ENCODE measurements around the gene SCAI.
"Not testable (repeated sequence)": the region's sequence is repeated elsewhere in the genome, so short reads cannot be mapped to it uniquely, and the experiment has no call there.

Gene SCAI

DNA sequence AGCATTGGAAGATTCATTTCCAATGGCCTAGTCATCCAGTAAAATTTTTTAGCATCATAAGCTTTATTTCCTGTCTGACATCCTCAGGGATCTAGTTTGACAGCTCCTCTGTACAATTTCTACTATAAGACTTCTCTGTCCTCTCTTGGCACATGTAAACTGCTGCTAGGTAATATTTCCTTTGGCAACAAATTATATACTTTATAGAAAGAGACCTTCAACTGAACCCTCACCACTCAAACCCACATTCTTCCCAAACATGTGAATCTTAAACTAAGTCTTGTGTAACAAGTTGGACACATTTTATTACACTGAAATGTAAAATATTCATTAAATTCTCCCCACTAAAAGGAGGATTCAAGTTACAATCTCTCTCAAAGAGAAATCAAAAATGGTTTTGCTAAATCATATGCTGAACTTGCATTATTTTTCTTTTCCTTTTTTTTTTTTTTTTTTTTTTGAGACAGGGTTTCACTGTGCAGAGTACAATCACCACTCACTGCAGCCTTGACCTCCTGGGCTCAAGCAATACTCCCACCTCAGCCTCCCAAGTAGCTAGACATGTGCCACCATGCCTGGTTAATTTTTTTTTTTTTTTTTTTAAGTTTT lies 36.9 kb downstream of the SCAI start:
- DNase-seq (ENCODE audit: low spot score) = no peak

GRCh38 chr9:125103770-125104460 lies 39.4 kb downstream of the SCAI start:
- DNase-seq (ENCODE audit: low spot score) = no peak

GRCh38 chr9:125103021-125103420 lies 40.3 kb downstream of the SCAI start:
- no peak for DNase-seq (ENCODE audit: low spot score)

DNA sequence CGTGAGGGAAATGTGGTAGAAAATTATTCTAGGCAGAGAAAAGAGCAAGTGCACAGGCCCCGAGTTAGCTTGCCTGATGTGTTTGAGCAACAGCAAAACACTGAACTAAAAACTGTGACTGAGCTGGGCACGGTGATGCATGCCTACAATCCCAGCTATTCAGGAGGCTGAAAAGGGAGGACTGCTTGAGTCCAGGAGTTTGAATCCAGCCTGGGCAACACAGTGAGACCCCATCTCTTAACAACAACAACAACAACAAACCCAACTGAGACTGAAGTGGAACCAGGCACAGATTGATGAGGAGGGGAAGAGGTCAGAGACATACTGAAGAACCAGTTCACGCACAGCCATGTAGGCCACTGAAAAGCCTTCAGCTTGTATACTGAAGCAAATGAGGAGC lies 42.5 kb downstream of the SCAI start:
- no peak for DNase-seq (ENCODE audit: low spot score)

GRCh38 chr9:125099816-125100215 lies 43.5 kb downstream of the SCAI start:
- DNase-seq (ENCODE audit: low spot score) = no peak

GRCh38 chr9:125095821-125096443 lies 47.4 kb downstream of the SCAI start:
- no peak for DNase-seq (ENCODE audit: low spot score)

- no peak for DNase-seq (ENCODE audit: low spot score)
These were observed 52.2 kb downstream of the SCAI start for GRCh38 chr9:125091121-125091520.

DNA sequence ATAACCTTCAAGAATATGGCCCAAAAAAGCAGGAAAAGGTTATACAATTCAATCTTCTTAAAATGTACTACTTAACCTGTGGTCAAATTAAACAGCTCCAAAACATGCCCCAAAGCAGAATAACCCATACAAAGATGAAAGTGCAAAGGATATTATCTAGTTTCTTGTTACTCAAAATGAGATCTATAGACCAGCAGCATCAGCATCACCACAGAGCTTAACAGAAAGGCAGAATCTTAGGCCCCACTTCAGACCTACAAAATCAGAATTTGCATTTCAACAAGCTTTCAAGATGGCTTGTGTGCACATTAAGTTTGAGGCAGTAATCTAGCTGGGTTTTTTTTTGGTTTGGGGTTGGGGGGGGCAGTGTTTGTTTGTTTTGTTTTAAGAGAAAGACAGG lies 54.0 kb downstream of the SCAI start:
- no peak for DNase-seq (ENCODE audit: low spot score)

DNA sequence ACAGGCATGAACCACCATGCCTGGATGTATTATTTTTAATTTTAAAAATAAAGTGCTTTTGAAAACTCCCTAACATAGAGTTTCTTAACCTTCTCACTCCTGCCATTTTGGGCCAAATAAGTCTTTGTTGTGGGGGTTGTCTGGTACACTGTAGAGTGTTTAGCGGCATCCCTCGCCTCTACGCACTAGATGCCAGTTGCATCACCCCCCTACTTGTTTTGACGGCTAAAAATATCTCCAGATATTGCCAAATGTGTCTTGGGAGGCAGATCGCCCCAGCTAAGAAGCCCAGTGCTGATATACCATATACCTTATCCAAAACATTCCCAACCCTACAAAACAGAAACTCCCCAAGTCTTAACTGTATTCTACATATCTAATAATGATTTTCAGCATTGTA lies 54.6 kb downstream of the SCAI start:
- DNase-seq (ENCODE audit: low spot score) = no peak

DNA sequence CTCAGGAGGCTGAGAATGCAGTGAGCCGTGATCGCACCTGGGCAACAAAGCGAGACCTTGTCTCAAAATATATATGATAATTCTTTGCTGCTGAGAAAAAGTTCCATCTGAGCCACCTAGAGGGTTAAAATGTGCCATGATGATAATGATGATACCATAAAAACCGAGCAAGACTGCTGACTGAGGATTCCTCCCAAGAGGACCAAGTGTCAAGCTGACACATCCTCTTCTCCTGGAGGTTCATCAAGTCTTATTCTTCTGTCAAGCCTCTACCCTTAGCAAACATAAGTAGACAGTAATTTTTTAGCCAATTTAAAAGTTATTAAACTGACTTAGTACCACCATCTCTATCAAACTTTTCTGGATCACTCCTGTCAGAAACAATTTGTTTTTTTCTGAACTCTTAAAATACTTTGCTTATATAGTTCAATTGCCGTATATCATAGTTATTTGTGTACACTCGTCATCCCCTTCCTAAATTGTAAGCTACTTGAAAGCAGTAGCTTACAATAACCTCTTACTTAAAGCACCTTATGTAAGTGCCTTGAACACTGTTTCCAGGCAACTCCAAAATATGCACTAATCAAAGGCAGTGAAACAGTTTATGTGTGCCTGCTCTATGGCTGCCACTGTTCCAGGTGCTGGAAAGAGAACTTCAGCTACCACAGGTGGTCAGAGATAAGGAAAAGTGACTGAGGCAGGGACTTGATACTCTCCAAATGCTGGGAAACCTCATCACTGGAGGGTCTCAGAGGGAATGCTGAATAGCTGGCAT lies 57.4 kb downstream of the SCAI start:
- no peak for DNase-seq (ENCODE audit: low spot score)

DNA sequence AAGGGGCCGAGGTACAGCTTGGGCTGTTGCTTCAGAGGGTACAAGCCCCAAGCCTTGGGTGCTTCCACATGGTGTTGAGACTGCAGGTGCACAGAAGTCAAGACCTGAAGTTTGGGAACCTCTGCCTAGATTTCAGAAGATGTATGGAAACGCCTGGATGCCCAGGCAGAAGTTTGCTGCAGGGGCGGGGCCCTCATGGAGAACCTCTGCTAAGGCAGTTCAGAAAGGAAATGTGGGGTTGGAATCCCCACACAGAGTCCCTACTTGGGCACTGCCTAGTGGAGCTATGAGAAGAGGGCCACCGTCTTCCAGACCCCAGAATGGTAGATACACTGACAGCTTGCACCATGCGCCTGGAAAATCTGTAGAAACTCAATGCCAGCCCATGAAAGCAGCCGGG lies 61.1 kb downstream of the SCAI start:
- DNase-seq (ENCODE audit: low spot score) = not testable (repeated sequence)

DNA sequence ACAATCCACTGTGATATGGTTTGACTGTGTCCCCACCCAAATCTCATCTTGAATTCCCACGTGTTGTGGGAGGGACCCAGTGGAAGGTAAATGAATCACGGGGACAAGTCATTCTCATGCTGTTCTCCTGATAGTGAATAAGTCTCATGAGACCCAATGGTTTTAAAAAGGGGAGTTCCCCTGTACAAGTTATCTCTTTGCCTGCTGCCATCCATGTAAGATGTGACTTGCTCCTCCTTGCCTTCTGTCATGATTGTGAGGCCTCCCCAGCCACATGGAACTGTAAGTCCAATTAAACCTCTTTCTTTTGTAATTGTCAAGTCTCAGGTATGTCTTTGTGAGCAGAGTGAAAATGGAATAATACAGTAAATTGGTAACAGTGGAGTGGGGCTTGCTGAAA lies 62.5 kb downstream of the SCAI start:
- not testable (repeated sequence) for DNase-seq (ENCODE audit: low spot score)

- DNase-seq (ENCODE audit: low spot score) = no peak
These were observed 63.4 kb downstream of the SCAI start for GRCh38 chr9:125079931-125080330.

DNA sequence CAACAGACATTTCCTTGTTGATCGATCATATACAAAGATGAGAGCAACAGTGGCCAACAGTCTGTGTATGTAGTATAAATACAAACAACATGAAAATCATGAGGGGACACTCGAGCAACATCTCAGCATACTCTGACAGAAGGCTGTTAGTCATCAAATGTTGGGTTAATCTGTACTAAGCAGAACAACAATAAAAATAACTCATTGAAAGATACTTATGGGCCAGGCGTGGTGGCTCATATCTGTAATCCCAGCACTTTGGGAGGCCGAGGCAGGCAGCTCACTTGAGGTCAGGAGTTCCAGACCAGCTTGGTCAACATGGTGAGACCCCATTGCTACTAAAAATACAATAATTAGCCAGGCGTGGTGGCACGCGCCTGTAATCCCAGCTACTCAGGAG lies 67.3 kb downstream of the SCAI start:
- DNase-seq (ENCODE audit: low spot score) = no peak

DNA sequence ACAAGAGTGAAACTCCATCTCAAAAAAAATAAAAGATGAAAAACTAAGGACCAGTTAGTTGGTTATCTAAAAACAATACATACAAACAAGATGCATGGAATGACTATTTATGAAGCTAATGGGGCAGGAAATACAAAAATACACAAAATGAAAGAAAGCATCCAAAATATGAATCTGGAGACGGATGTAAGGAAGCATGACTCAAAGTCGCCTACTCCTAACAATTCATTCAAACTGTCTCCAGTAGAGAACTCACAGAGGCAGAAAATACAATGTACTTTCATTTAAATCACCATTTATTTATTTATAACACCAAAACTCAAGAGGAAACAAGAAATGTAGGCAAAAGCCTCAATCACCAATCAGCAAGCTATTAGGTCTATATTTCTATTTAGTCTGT lies 68.4 kb downstream of the SCAI start:
- DNase-seq (ENCODE audit: low spot score) = no peak

DNA sequence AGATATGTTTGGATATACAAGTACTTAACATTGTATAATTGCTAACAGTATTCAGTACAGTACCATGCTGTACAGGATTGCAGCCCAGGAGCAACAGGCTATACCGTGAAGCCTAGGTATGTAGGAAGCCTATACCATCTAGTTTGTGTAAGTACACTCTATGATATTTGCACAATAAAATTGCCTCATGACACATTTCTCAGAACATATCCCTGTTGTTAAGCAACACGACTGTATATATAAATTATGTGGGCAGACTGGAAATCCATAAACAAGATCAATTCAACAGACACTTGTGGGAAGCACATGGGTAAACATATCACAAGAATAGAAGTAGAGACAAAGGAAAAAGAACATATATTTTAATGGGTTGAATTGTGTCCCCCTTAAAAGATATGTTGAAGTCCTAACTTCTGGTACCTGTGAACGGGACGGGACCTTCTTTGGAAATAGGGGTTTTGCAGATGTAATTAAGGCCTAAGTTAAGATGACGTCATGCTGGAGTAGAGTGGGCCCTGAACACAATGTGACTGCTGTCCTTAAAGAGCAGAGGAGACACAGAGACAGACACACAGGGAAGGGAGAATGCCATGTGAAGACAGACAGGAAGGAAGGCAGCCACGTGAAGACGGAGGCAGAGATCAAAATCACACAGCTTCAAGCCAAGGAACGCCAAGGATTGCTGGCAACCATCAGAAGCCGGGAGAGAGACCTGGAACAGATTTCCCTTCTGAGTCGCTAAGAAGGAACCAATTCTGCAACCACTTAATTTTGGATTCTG lies 76.3 kb downstream of the SCAI start:
- no peak for DNase-seq (ENCODE audit: low spot score)

DNA sequence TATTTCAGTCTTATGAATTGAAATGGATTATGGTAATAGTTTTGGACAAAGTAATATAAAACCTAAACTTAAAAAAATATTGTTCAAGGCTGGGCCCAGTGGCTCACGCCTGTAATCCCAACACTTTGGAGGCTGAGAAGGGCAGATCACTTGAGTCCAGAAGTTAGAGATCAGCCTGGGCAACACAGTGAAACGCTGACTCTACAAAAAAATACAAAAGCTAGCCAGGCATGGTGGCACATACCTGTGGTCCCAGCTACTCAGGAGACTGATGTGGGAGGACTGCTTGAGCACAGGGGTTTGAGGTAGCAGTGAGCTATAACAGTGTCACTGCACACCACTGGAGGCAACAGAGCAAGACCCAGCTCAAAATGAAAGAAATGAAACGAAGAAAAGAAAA lies 81.9 kb downstream of the SCAI start:
- DNase-seq (ENCODE audit: low spot score) = no peak

- DNase-seq (ENCODE audit: low spot score) = no peak
These were observed 93.9 kb downstream of the SCAI start for GRCh38 chr9:125049212-125050049.

DNA sequence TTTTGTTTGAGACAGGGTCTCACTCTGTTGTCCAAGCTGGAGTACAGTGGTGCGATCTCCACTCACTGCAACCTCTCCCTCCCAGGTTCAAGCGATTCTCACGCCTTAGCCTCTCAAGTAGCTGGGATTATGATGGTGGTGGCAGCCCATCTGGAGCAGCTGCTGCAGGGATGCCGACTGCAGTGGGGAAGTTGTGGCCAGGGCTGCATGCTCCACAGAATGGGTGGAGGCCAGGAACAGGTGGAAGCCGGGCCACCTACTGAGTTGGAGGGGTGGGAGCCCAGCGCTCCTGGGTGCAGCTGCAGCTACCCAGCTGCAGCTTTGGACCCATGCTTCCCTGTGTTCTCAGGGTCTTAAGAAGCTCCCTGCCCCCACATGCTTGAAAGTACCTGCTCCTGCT lies 99.7 kb downstream of the SCAI start:
- no peak for DNase-seq (ENCODE audit: low spot score)

- DNase-seq (ENCODE audit: low spot score) = no peak
These were observed 100.2 kb downstream of the SCAI start for GRCh38 chr9:125043148-125043547.

GRCh38 chr9:125038166-125038565 lies 105.2 kb downstream of the SCAI start:
- no peak for DNase-seq (ENCODE audit: low spot score)
